HG02571 (cell line): Measurements from ENCODE around the gene SPHKAP.
"Not testable (repeated sequence)": the region's sequence is repeated elsewhere in the genome, so short reads cannot be mapped to it uniquely, and the experiment has no call there.

ENCODE experiments used
- ATAC-seq: cut with Tn5 transposase; IDR thresholded peaks from one replicate; pipeline ENCODE4 v1.9.1; 2021; ENCODE audit warnings: mild to moderate bottlenecking, moderate library complexity; ENCODE audit not compliant: unreplicated experiment

The SPHKAP gene

DNA sequence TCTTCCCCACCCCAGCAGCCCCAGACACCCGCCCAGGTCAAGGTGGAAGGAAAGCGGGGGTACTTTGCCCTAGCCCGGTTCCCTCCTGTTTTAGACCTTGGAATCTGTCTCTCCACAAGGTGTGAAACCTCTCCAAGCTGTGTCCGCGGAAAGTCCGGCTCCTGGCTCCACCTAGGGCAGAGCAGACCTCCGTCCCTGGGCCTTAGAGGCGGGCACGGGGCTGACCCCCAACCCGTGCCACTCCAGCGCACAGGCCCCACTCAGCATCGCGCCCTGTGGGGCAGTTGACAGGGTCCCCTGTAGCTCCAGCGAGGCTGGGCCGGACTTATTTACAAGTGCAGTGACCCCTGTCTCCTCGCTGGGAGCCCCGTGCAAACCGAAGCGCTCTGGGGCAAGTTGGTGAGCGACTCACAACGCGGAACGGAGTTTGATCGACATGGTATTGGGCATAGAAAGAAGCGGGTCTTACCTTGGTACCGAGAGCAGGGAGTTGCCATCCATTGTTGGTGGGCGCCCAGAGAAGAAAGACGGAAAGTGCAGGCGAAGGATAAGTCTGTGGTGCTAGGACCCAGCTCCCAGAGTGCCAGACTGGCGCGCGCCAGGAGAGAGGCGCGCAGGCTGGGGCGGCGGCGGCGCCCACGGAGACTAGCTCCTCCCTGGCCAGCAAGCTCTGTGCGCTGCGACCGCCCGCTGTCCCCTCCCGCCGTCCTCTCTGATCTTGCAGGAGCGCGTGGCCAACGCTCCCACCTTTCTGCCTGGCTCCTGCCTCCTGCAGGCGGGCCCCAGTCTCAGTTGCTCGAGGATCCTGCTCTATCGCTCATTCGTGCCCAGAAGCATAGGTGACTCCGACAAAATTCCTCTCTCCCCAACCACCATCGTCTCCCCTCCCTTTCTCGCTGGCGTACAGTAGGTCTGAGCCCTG is at the start of gene SPHKAP:
Gene SPHKAP (minus strand): TSS at position 590 of the 922 bp plus-strand sequence. CDS start 89 bp downstream, at position 501.
- no peak for ATAC-seq

DNA sequence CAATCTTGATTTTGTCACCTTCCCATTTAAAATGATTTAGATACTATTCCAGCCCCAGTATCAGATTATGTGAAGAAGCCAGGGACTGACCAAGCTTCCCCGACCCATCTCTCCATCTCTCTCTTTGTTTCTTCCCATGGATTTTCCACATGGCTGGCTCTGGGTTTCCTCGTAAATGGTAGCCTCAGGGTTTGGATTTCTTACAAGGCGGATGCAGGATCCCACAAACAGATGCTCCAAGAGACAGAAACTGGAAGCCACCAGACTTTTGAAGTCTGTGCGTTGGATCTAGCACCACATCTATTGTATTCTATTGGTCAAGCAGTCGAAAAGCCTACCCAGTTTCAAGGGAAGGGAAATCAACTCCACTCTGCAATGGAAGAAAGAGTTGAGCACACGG is 46.0 kb upstream of the SPHKAP start:
- no peak for ATAC-seq

DNA sequence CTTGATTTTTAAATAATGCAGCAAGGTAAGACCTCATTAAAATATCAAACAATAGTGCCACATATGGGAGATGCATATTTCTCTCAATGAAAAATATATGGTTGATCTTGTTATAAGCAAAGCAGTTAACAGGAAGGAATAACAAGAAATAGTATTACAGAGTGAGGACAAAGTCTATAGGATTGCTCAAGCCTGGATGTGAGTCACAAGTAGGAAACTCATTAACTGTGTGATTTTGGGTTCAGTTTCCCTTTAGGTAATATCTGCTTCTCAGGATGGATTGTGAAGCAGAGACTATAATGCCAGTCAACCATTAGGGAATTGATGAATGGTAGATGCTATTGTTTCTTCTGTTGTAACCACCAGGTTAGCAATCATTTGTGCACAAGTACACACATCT is 42.9 kb upstream of the SPHKAP start:
- ATAC-seq, result no peak

- ATAC-seq, result not testable (repeated sequence)
Observed at GRCh38 chr2:228218593-228218992, 37.1 kb upstream of the SPHKAP start.

GRCh38 chr2:228197504-228197903 is 16.0 kb upstream of the SPHKAP start:
- ATAC-seq, result no peak

DNA sequence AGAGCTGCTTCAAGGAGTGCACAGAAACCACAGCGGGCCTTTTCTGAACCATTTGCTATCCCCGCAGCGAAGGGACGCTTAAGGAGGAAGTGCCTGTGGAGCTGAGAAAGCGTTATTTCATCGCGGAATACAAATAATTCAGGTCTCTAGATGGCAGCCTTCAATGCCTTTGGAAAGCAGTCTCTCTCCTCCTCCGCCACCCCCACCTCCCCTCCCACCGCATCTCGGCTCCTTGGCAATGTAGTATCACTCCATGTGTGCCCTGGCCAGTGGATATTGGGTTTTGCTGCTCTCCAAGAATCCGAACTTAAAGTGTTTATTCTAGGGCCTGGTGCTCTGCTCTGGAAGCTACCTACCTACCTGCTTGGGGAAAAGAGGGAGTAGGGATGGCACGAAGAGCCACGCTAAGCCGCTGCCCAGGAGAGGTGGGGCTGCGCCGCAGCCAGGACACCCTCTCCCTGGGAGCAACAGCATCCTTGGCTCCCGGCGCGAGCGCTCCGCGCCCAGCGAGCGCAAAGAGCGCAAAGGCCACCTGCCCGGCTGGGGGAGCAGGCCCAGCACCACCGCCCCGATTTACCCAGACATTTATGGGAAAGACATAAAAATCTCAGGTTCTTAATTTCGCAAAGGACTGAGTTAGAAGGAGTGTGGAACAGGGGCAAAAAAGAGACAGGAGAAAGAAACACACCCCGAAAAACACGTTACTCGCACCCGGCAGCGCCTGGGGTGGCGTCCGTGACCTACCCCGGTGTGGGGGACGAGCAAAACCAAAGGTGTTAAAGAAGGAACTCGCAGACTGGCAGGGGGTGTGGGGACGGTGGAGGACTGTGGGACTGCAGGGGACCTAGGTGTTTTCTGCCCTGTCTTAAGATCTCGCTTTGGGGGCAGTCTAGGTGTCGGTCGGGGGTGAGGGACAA is 1.0 kb downstream of the SPHKAP start:
- ATAC-seq, result no peak

DNA sequence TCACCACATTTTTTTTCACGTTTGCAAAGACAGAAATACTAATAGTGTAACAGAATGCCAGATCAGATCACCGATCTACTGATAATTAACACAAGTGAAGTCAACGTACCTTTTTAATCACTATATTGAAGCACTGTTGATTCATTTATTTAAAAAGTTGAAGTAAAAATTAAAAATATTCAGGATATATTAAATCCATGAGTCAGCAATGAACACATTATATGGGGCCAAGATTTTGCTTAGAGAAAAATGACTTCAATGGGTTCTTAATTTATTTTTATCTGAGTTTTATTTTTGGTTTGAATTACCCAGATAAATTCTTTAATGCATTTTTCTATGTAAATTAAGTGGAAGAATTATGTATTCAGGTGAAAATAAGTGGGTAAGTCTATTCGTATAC is 14.2 kb downstream of the SPHKAP start:
- ATAC-seq, result no peak

DNA sequence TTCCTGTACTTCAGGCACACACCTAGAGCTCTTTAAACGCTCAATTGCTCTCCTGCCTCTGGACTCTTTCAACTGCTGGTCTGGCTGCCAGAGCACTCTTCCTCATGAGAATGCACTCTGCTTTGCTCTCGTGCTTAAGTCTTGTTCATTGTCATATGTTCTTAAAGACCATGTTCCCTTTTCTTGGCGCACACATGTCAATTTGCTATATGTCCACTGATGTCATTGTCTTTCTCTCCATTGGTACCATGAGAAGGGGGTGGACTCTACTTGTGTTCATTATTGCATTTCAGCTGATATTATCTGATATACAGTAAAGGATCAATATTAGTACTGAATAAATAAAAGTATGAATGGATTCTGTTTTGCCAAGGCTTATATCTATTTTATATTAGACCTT is 16.8 kb downstream of the SPHKAP start:
- no peak for ATAC-seq

- ATAC-seq, result no peak
Observed at GRCh38 chr2:228157841-228158240, 23.6 kb downstream of the SPHKAP start.

GRCh38 chr2:228144961-228145360 is 36.5 kb downstream of the SPHKAP start:
- ATAC-seq, result no peak

- no peak for ATAC-seq
Observed at GRCh38 chr2:228140934-228141528, 40.5 kb downstream of the SPHKAP start.

- ATAC-seq, result no peak
Observed at GRCh38 chr2:228136027-228136426, 45.5 kb downstream of the SPHKAP start.

GRCh38 chr2:228135300-228135699 is 46.2 kb downstream of the SPHKAP start:
- ATAC-seq, result no peak

DNA sequence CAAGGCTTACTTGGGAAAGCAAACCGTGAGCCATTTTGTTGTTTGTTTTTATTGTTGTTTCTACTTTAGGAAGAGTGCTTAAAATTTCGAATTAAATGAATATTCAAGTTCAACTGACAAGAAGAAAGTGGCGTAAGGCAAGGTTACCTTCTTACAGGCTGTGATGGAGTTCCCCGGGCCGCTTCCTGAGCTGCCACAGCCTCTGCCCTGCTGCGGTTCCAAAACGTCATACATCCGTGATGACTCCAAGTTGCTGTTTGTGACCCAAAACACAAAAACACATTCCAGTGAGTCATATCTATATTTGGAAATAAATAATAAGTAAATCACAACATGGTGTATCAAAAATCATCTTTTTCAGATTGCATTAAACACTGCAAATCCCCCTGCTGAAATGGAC is 49.7 kb downstream of the SPHKAP start:
- no peak for ATAC-seq

- ATAC-seq, result no peak
Observed at GRCh38 chr2:228126401-228126800, 55.1 kb downstream of the SPHKAP start.

GRCh38 chr2:228118940-228119339 is 62.5 kb downstream of the SPHKAP start:
- ATAC-seq, result no peak

- no peak for ATAC-seq
Observed at GRCh38 chr2:228107846-228108245, 73.6 kb downstream of the SPHKAP start.

DNA sequence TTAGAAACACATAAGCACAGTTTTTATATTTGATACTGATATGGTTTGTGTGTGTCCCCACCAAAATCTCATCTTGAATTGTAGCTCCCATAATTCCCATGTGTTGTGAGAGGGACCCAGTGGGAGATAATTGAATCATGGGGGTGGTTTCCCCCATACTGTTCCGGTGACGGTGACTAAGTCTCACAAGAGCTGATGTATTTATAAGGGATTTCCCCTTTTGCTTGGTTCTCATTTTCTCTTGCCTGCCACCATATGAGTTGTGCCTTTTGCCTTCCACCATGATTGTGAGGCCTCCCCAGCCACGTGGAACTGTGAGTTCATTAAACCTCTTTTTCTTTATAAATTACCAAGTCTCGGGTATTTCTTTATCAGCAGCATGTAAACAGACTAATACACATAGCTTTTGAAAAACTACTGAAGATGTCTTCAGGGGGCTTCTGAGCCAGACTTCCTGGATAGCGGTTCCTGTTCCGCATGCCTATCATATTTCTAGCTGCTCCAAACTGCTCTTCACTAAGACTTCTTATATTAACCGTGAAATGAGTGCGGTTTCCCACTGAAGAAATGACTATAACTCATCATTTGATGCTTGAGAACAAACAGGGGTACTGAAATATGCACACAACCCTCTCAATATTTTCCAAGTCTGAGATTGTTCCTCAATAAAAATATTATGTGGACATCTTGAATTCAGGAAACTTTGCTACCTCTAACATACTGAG is 75.8 kb downstream of the SPHKAP start:
- ATAC-seq, result no peak

DNA sequence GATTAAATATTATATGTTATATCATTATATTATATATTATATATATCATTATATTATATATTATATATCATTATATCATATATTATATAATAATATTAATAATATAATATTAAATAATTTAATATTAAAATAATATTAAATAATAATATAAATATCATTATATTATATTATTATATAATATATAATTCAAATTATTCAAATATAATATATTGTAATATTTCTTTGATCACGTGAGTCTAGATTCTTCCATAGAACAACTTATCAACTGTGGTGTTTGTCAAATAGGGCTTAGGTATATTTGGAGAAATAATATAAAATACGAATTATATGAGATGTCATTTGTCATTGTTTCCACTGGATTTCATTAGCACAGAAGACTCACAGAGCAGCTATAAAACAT is 77.3 kb downstream of the SPHKAP start:
- no peak for ATAC-seq

DNA sequence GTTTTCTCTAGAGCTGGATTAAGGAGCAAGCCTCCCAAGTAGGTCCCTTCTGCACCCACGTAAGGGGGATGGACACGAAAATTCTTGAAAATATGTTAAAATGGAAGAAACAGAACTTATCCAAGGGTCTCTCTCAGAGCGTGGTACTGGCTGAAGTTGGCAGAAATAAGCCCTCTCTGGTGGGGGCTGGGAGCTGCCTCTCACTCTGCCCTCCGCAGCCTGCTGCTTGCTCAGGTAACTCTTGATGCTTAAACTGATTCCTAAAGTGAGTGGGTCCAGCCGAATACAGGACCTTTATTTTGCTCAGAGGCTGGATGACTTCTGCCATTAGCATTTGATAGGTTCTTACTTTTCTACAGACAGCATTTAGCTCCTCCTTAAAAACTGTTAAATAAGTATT is 78.1 kb downstream of the SPHKAP start:
- ATAC-seq, result no peak

DNA sequence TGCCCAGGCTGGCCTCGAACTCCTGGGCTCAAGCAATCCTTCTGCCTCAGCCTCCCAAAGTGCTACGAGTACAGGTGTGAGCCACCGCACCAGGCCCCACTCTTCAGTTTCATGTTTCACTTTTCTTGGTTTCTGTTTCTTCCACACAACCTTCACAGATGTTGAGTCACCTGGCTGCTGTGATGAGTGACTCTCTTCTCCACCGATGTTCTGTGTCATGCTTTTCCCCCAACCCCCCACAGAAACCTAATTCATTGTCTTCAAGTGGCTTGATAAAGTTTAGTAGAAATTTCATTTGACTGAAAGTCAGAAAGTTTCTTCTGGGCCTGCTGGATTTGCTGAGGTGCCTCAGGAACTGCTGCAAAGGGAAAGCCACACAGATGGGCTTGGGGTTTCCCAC is 78.5 kb downstream of the SPHKAP start:
- no peak for ATAC-seq
